ENCODE results near the gene ARHGAP15.

DNA sequence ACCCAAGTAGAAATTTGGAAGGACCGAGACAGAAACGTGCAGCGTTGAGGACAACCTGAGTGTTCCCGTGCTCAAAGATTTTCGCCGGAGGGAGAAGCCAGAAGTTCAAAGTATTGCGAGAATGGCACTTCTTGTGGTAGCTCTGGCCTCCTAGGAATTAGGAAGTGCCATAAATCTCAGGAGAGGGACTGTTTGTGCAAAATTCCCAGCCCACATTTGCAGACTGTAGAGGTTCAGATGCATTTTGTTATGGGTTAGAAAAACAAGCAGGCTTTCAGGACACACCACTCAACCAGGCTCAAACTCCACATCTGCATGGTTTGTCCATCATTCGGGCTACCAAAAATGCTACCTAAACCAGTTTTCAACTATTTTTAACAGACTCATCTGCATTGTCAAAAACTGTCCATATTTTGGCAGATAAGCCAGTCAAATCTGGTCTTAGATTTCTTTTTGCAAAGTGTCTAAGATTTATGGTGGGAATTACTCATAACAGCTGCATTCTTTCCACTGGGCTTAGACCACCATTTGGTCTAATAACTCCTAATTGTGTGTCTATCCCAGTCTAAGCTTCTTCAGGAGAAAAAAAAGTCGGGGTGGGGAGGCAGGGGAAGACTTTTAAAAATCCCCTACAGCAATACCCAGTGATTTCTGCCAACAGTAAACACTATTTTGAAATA is 422.9 kb downstream of the ARHGAP15 start:
- TF ChIP-seq, protein P1, sequence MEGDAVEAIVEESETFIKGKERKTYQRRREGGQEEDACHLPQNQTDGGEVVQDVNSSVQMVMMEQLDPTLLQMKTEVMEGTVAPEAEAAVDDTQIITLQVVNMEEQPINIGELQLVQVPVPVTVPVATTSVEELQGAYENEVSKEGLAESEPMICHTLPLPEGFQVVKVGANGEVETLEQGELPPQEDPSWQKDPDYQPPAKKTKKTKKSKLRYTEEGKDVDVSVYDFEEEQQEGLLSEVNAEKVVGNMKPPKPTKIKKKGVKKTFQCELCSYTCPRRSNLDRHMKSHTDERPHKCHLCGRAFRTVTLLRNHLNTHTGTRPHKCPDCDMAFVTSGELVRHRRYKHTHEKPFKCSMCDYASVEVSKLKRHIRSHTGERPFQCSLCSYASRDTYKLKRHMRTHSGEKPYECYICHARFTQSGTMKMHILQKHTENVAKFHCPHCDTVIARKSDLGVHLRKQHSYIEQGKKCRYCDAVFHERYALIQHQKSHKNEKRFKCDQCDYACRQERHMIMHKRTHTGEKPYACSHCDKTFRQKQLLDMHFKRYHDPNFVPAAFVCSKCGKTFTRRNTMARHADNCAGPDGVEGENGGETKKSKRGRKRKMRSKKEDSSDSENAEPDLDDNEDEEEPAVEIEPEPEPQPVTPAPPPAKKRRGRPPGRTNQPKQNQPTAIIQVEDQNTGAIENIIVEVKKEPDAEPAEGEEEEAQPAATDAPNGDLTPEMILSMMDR (IDR thresholded peaks at IDR 0.05; ENCODE audit: poor library complexity, severe bottlenecking): no peak
- TF ChIP-seq EZH2 (IDR thresholded peaks at IDR 0.05; ENCODE audit: borderline replicate concordance, insufficient read depth, low read length, poor library complexity, severe bottlenecking): no peak
- no peak for TF ChIP-seq TAF1 (IDR thresholded peaks at IDR 0.05; ENCODE audit: low read depth)
- TF ChIP-seq MXI1 (conservative IDR thresholded peaks at IDR 0.05; ENCODE audit: poor library complexity, severe bottlenecking): no peak
- no peak for TF ChIP-seq REST (IDR thresholded peaks at IDR 0.05; ENCODE audit: borderline replicate concordance)
- no peak for TF ChIP-seq POLR2AphosphoS5 (IDR thresholded peaks at IDR 0.05)
- TF ChIP-seq EP300 (conservative IDR thresholded peaks at IDR 0.05; ENCODE audit: poor library complexity, severe bottlenecking): no peak
- no peak for TF ChIP-seq RAD21 (conservative IDR thresholded peaks at IDR 0.05)
